GM23248 (cell line): ENCODE measurements around the gene GALNT10. TPM values are rescaled to one million over a fixed set of nuclear protein-coding genes. Genes with fewer than 3 reads are reported as not detected.

ENCODE experiments used
- DNase-seq: peaks from one replicate; pipeline ENCODE4 v3.0.0-alpha.2; 2015
- H2AFZ ChIP-seq: fragments of 200-600 bp; sonication (generic); 2 replicates; pipeline ENCODE4 v1.6.1; 2016; ENCODE audit warnings: antibody characterized with exemption
- H3F3A ChIP-seq: fragments of 200-600 bp; sonication (generic); 2 replicates; pipeline ENCODE4 v1.6.1; 2016; ENCODE audit warnings: mild to moderate bottlenecking, antibody characterized with exemption, mixed run types; ENCODE audit not compliant: insufficient read depth
- H3K27ac ChIP-seq: fragments of 200-600 bp; sonication (generic); 2 replicates; pipeline ENCODE4 v1.5.1; 2016; ENCODE audit warnings: mild to moderate bottlenecking
- H3K27me3 ChIP-seq: fragments of 200-600 bp; sonication (generic); replicated peaks from 2 replicates; pipeline ENCODE4 v1.6.1; 2016; ENCODE audit warnings: mild to moderate bottlenecking; ENCODE audit not compliant: insufficient read depth
- H3K36me3 ChIP-seq: fragments of 200-600 bp; sonication (generic); 2 replicates; pipeline ENCODE4 v1.6.1; 2016; ENCODE audit warnings: low read depth, mild to moderate bottlenecking
- H3K4me1 ChIP-seq: fragments of 200-600 bp; sonication (generic); 2 replicates; pipeline ENCODE4 v1.6.1; 2016; ENCODE audit warnings: mild to moderate bottlenecking; ENCODE audit not compliant: insufficient read depth
- H3K4me2 ChIP-seq: fragments of 200-600 bp; sonication (generic); one replicate; pipeline ENCODE4 v1.6.1; 2016; ENCODE audit warnings: mild to moderate bottlenecking; ENCODE audit not compliant: unreplicated experiment
- H3K4me3 ChIP-seq: fragments of 200-600 bp; sonication (generic); 2 replicates; pipeline ENCODE4 v1.5.1; 2016; ENCODE audit warnings: mild to moderate bottlenecking
- H3K79me2 ChIP-seq: fragments of 200-600 bp; sonication (generic); 2 replicates; pipeline ENCODE4 v1.6.1; 2016; ENCODE audit warnings: mild to moderate bottlenecking; ENCODE audit not compliant: insufficient read depth
- H3K9ac ChIP-seq: fragments of 200-600 bp; sonication (generic); 2 replicates; pipeline ENCODE4 v1.6.1; 2016; ENCODE audit warnings: mild to moderate bottlenecking
- H3K9me2 ChIP-seq: fragments of 200-600 bp; sonication (generic); 2 replicates; pipeline ENCODE4 v1.6.1; 2016; ENCODE audit warnings: mixed run types, mild to moderate bottlenecking, moderate library complexity; ENCODE audit not compliant: insufficient read depth
- H3K9me3 ChIP-seq: fragments of 200-600 bp; sonication (generic); one replicate; pipeline ENCODE4 v1.6.1; 2017; ENCODE audit warnings: low read depth
- H4K20me1 ChIP-seq: fragments of 200-600 bp; sonication (generic); 2 replicates; pipeline ENCODE4 v1.6.0; 2016; ENCODE audit not compliant: insufficient read depth
- EZH2 ChIP-seq: fragments of 200-600 bp; sonication (generic); IDR thresholded peaks from 2 replicates; pipeline ENCODE4 v1.6.1; 2018; ENCODE audit warnings: antibody characterized with exemption, mild to moderate bottlenecking; ENCODE audit not compliant: insufficient read depth, poor library complexity, severe bottlenecking
- EZH2phosphoT487 ChIP-seq: fragments of 200-600 bp; sonication (generic); IDR thresholded peaks from 2 replicates; pipeline ENCODE4 v1.6.1; 2018; ENCODE audit warnings: antibody characterized with exemption, moderate library complexity, mild to moderate bottlenecking, low read depth; ENCODE audit not compliant: insufficient read depth
- WGBS, 2 experiments: methylation state at CpG; one replicate each; pipeline ENCODE4 v1.1.6; 2015 to 2017; ENCODE audit warnings: low lambda C conversion rate in 2 of 2, low coverage in 1 of 2; ENCODE audit errors: missing lambda C conversion rate in 2 of 2; 5-methylcytosine and 5-hydroxymethylcytosine counted together
- in situ Hi-C: fragments of 300-500 bp; cut with MboI; formaldehyde crosslinking; loops from 2 replicates; pipeline ENCODE4 v1.15.0; 2020
- polyA plus RNA-seq: library from polyadenylated mRNA; unstranded; fragments of >200 nt; fragmentation: Nextera tagmentation; extraction: Ambion mirVana; gene quantifications from 2 replicates; pipeline ENCODE4 v1.2.1, GENCODE V29; 2016
- total RNA-seq: library from RNA; depleted of rRNA; stranded (reverse); fragments of >200 nt; shearing (Covaris generic); gene quantifications from 2 replicates; pipeline ENCODE4 v1.2.3, GENCODE V29; 2014

GALNT10 gene
- total and polyA plus RNA-seq, 2 experiments from 2014 or later: 23.3 to 67.9 TPM

- 68 to 79% methylated on average over 4 of the region's 4 CpGs for WGBS, 2 experiments
- no peak overlapping the region for H3K4me2 ChIP-seq
- no peak for TF ChIP-seq EZH2
- TF ChIP-seq EZH2phosphoT487: no peak
- H3K79me2 ChIP-seq: peaks cover 36% of the 10 kb centered on the region
- H3K9me3 ChIP-seq: no peaks in the 10 kb centered on the region
- H3K36me3 ChIP-seq: no peaks in the 10 kb centered on the region
- H3K4me1 ChIP-seq: peaks cover 38% of the 10 kb centered on the region
- DNase-seq: no peak
- H3K27me3 ChIP-seq: no peaks in the 10 kb centered on the region
- H3F3A ChIP-seq: peaks cover 38% of the 10 kb centered on the region
- H3K9ac ChIP-seq: no peak overlapping the region
- H3K4me3 ChIP-seq: no peak overlapping the region
- in situ Hi-C loops: no loop called here
- H3K9me2 ChIP-seq: no peaks in the 10 kb centered on the region
- H2AFZ ChIP-seq: no peak overlapping the region
- H4K20me1 ChIP-seq: no peaks in the 10 kb centered on the region
- H3K27ac ChIP-seq: no peak overlapping the region
Observed at GRCh38 chr5:154363411-154363810, 172.9 kb downstream of the GALNT10 start.

DNA sequence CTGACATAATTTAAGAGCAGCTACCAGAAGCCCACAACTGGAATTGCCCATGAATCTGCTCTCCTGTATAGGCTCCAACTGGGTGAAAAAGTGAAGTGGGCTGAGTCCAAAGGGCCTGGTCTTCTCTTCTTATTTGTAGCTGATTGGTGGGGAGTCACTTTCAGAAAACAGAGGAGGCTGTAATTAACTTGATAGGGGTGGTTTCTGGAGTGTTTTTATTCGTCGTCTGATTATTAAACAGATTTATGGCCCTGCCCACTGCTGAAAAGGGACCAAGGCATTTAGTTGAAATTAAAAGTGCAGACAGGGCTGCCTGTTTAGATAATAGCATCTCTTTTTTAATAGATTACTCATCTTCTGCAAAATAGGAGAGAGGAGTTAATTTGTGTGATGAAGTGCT, 174.2 kb downstream of the GALNT10 start:
- Histone ChIP-seq H2AFZ (no peak overlapping the region), H3K9me3 (no peaks in the 10 kb centered on the region), H3K4me2 (no peak overlapping the region), H3K36me3 (no peaks in the 10 kb centered on the region), H3K79me2 (peaks cover 30% of the 10 kb centered on the region), H3K27me3 (no peaks in the 10 kb centered on the region), H3K4me1 (peaks cover 51% of the 10 kb centered on the region), H3K9me2 (no peaks in the 10 kb centered on the region), H3F3A (peaks cover 51% of the 10 kb centered on the region), H4K20me1 (no peaks in the 10 kb centered on the region), H3K27ac (no peak overlapping the region), H3K9ac (no peak overlapping the region), H3K4me3 (no peak overlapping the region)
- TF ChIP-seq EZH2phosphoT487 (no peak), EZH2 (no peak)
- in situ Hi-C loops: no loop called here
- DNase-seq: no peak
- 63 to 71% methylated on average over 2 of the region's 2 CpGs for WGBS, 2 experiments

DNA sequence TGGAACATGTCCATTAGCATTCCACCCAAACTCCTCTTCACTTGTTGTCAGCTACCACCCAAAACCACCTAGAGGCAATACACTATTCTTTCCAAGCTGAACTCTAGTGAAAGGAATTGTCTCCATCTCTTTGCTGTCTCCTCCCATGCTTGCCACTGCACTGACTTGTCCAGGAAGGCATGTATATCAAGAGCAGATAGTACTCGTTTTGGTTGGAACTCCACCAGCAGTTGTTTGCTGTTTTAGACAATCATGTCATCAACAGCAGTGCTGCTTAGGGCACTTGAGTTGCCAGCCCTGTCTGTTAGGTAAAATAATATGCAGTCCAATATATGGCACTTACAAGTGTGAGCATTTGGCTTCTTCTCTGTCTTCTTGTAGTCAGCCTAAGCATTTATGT, 175.3 kb downstream of the GALNT10 start:
- in situ Hi-C loops: no loop called here
- H3K27me3 ChIP-seq: no peaks in the 10 kb centered on the region
- H3K27ac ChIP-seq: 0 out of 2 replicates have a peak overlapping the region, but pooled peaks have one; percentile 86
- no peaks in the 10 kb centered on the region for H3K9me2 ChIP-seq
- TF ChIP-seq EZH2: no peak
- TF ChIP-seq EZH2phosphoT487: no peak
- peaks cover 23% of the 10 kb centered on the region for H3K79me2 ChIP-seq
- H3F3A ChIP-seq: peaks cover 62% of the 10 kb centered on the region
- H3K36me3 ChIP-seq: no peaks in the 10 kb centered on the region
- no peak overlapping the region for H3K9ac ChIP-seq
- H3K4me2 ChIP-seq: peak overlapping the region; percentile 26
- H2AFZ ChIP-seq: no peak overlapping the region
- DNase-seq: peak; percentile 44
- H4K20me1 ChIP-seq: no peaks in the 10 kb centered on the region
- 0 to 4% methylated on average over 1 of the region's 1 CpG for WGBS, 2 experiments
- peaks cover 62% of the 10 kb centered on the region for H3K4me1 ChIP-seq
- H3K9me3 ChIP-seq: no peaks in the 10 kb centered on the region
- no peak overlapping the region for H3K4me3 ChIP-seq

- H3K79me2 ChIP-seq: peaks cover 20% of the 10 kb centered on the region
- no peaks in the 10 kb centered on the region for H3K36me3 ChIP-seq
- peak overlapping the region; percentile 26 for H3K4me2 ChIP-seq
- H3K27me3 ChIP-seq: no peaks in the 10 kb centered on the region
- no peaks in the 10 kb centered on the region for H3K9me2 ChIP-seq
- peaks cover 67% of the 10 kb centered on the region for H3F3A ChIP-seq
- H3K27ac ChIP-seq: peak overlapping the region; percentile 86
- in situ Hi-C loops: no loop called here
- H3K9me3 ChIP-seq: no peaks in the 10 kb centered on the region
- TF ChIP-seq EZH2 (no peak), EZH2phosphoT487 (no peak)
- no peak overlapping the region for H3K4me3 ChIP-seq
- DNase-seq: peak; percentile 26
- H3K4me1 ChIP-seq: peaks cover 67% of the 10 kb centered on the region
- H2AFZ ChIP-seq: no peak overlapping the region
- H3K9ac ChIP-seq: no peak overlapping the region
- 90 to 92% methylated on average over 2 of the region's 2 CpGs for WGBS, 2 experiments
- no peaks in the 10 kb centered on the region for H4K20me1 ChIP-seq
Observed at GRCh38 chr5:154366353-154366752, 175.8 kb downstream of the GALNT10 start.

DNA sequence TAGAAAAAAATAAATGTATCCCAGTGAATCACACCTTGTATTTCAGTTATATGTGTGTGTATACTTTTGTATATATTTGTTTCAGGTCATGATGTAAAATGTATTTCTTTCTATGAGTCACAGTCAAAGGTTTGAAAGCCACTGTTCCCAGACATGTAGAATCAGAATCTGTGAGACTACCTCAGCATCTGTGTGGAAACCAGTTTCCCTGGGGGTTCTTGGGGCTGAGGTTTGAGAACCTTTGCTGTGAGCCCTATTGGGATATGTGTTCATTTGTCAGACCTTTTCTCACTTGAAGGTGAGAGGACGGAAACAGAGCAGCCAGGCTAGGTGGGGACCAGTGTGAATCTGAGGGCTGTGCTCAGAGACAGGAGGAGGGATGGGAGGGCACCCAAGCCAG, 176.6 kb downstream of the GALNT10 start:
- no peaks in the 10 kb centered on the region for H3K9me2 ChIP-seq
- WGBS, 2 experiments: 89 to 94% methylated on average over 1 of the region's 1 CpG
- H3K9ac ChIP-seq: peak overlapping the region; percentile 42
- H3K4me2 ChIP-seq: peak overlapping the region; percentile 65
- no peak for TF ChIP-seq EZH2phosphoT487
- TF ChIP-seq EZH2: no peak
- H3K27me3 ChIP-seq: no peaks in the 10 kb centered on the region
- H3K9me3 ChIP-seq: no peaks in the 10 kb centered on the region
- H2AFZ ChIP-seq: no peak overlapping the region
- in situ Hi-C loops: no loop called here
- no peak overlapping the region for H3K4me3 ChIP-seq
- H3K27ac ChIP-seq: peak overlapping the region; percentile 86
- H3K4me1 ChIP-seq: peaks cover 75% of the 10 kb centered on the region
- peak; percentile 63 for DNase-seq
- no peaks in the 10 kb centered on the region for H4K20me1 ChIP-seq
- peaks cover 70% of the 10 kb centered on the region for H3F3A ChIP-seq
- no peaks in the 10 kb centered on the region for H3K36me3 ChIP-seq
- H3K79me2 ChIP-seq: peaks cover 16% of the 10 kb centered on the region
